Measurements from ENCODE around the gene KLHDC4.
"Not testable (repeated sequence)": the region's sequence is repeated elsewhere in the genome, so short reads cannot be mapped to it uniquely, and the experiment has no call there.

Gene KLHDC4

DNA sequence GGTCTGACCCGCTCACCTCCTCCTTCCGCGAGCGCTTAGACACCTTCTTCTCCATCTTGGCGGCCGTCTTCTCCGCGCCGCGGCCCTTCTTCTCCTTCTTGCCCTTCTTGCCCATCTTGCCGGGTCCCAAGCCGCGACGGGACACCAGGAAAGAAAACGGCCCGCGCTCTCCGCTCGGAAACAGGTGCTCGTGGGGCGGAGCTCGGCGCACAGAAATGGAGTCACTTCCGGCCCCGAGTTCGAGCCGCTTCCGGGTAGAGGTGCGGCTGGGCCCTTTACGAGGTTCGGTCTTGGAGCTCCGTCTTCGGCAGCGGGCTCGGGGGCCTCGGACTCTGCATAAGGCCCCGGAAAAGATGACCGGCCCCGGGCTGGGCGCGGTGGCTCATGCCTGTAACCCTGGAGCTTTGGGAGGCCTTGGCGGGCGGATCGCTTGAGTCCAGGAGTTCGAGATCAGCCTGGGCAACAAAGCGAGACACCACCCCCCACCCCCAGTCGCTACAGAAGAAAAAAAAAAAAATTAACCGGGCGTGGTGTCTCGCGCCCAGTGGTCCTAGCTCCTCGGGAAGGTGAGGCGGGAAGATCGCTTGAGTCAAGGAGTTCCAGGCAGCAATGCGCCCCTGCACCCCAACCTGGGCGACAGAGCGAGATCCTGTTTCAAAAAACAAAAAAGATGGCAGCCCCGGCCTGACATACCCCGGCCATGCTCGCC, at the start of gene KLHDC4:
Gene KLHDC4, minus strand, starts transcription at position 211 of the 709 bp plus-strand sequence. Its CDS starts 96 bp downstream, at position 115.
- DNase-seq = peak; percentile 69 to 83 (median 79)

DNA sequence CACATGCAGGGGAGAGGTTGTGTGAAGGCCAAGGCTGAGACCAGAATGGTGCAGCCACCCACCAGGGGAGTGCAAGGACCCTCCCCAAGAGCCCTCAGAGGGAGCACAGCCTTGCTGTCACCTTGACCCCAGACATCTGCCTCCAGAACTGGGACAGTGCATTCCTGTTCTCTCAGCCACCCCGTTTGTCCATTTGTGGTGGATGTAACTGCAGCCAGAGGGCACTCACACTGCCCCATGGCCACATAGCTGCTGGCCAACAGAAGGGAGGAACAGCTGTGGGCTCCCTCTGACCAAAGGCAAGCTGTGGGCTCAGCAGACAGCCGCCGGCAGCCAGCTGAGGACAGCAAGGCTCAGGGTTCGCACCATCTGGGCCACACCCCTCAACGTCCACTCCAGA, 49.8 kb upstream of the KLHDC4 start:
- DNase-seq = no peak

DNA sequence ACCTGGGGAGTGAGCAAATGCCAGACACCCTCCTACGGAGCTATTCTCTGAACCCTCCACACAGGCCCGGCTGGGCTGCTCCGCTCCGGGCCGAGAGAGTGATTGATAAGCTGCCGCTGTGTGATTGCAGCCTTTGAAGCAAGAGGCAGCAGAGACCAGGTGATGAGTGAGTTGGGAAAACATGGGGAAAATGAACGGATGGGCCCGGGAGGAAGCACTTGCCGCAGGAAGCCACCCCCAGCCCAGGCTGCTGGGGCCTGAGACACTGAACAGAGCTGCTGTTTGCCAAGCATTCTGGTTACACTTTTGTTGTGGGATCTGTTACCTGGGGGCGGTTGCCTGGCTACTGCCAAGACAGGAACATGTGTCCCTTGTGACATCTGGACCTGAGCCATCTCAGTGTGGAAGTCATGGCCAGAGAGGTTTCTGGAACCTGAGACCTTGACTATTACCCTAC, 46.4 kb upstream of the KLHDC4 start:
- no peak for DNase-seq

DNA sequence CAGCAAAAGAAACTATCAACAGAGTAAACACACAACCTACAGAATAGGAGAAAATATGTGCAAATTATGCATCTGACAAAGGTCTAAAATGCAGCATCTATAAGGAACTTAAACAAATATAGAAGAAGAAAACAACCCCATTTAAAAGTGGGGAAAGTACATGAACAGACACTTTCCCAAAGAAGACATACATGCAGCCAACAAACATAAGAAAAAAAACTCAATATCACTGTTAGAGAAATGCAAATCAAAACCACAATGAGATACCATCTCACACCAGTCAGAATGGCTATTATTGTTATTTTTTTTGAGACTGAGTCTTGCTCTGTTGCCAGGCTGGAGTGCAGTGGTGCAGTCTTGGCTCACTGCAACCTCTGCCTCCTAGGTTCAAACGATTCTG, 45.7 kb upstream of the KLHDC4 start:
- not testable (repeated sequence) for DNase-seq

DNA sequence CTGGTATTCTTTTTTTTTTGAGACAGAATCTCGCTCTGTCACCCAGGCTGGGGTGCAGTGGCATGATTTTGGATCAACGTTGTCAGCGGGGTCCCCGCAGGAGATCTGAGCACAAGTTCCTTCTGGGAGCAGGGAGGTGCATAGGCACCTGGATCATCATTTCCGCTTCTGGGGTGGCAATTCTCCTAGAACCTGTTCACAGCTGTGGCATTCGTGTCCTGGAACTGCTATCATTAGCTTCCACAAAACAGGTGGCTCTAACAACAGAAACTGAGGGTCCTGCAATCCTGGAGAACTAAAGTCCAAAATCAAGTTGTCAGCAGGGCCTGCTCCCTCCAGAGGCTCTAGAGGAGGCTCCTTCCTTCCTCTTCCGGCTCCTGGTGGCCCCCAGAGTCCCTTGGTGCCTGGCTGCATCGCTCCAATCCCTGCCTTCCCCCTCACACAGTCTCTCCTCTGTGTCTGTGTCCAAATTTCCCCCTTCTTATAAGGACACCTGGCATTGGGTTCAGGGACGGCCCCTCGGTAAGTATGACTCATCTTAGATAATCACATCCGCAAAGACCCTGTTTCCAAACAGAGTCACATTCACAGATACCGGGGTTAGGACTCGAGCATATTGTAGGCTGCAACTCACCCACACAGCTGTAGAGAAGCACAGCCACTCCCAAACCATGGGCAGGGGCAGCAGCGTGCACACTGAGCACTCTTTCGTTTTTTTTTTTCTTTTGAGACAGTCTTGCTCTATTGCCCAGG, 43.5 kb upstream of the KLHDC4 start:
- DNase-seq = no peak

DNA sequence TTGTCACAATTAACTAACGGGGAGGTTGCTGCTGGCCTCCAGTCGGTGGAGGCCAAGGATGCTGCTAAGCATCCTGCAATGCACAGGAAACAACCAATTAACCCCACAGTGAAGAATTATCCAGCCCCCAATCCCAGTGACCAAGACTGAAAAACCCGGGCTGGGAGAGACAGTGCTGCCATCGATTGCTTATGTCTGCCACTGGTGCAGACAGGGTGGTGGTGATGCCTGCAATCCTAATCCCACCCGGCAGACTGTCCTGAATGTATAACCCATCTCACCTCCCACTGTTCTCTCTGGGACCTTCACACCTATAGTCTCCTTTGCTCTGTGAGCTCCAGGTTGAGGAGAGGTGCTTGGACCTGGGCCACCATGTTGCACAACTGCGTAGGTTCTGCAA, 42.3 kb upstream of the KLHDC4 start:
- DNase-seq = no peak

DNA sequence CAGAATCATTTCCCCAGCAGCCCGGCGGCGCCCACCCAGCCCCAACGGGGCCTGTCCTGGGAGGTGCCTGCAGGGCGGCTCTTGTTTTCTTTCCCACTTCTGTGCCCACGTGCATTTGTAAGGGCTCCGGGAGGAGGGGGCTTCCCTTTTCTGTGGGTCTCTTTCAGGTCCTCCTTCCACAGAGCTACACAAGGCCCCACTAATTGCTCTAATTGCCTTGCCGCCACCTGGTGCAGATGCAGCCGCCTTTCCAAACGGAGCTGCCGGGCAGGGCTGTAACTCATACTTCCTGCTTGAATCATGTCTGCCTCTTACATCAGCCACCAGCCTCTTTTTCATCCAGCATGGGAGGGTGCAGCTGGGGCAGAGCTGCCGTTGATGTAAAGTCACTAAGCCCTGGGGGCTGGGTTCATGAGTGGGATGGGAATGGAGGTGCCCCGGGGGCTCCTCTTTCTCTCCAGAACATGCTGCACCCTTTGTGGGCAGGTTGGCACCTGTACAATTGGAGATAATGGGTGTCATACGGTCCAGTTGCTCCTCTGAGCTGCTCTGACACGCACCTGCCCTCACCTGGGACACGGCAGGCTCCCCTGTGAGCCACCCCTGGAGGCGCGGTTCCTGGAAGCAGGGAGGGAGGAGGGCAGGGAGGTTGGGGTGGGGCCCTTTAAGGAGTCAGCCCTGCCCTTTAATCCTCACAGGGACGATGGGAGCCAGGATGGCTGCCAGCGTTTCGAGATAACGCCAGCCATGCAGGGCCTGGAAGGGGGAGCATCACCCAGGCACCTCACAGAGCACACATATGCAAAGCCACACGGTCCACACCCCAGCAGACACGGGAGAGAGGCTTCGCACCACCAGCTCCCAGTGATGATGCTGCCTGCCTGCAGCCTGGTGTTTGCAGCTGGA, 41.1 kb upstream of the KLHDC4 start:
- DNase-seq = peak in 2 of 4 experiments; percentile 16 to 25

DNA sequence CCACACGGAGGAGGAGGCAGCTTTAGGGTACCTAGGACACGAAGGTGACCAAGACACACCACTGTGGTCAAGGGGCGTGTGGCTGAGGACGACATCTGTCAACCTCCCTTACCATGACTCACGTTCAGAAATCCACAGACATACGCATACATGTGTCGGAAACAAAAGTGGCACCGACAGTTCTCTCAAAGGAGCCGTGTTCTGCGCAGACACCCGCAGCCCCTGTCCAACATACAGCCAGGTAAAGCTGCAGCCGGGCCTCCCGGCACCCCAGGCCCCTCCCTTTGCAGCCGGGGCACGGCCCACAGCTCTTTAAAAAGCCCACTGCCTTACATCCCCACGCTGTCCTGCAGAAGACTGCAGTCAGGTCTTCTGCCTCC, 40.5 kb upstream of the KLHDC4 start:
- DNase-seq = no peak

DNA sequence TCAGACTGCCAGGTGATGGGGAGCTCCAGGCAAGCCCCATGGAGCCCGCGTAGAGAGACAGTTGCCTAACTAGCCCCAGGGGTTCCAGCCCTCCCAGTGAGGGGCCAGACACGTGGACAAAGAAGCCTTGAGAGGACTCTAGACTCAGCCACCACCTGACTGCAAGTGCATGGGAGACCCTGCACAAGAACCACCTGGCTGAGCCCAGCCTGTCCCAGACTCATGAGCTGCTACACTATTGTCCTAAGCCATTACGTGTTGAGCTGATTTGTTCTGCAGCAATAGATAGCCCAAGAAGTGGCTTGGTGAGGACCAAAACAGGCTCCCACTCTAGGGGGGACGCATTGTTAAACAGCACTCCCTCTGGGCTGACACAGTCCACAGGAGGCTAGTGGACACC, 37.6 kb upstream of the KLHDC4 start:
- no peak for DNase-seq

DNA sequence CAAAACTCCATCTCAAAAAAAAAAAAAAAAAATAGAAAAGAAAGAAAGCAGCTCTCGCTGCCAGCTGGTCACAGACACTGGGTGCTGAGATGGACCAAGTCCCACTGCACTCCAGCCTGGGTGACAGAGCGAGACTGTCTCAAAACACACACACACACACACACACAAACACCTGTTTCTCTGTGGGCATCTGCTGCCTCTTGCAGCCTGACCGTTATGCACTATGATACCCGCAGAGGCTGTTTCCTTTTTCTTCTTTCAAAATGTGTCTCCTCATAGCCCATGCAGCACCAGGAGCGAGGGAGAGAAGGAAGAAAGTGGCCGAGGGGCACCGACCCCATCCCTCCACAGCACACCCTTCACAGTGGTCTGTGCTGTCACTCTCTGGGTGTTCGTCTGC, 36.9 kb upstream of the KLHDC4 start:
- DNase-seq = no peak

DNA sequence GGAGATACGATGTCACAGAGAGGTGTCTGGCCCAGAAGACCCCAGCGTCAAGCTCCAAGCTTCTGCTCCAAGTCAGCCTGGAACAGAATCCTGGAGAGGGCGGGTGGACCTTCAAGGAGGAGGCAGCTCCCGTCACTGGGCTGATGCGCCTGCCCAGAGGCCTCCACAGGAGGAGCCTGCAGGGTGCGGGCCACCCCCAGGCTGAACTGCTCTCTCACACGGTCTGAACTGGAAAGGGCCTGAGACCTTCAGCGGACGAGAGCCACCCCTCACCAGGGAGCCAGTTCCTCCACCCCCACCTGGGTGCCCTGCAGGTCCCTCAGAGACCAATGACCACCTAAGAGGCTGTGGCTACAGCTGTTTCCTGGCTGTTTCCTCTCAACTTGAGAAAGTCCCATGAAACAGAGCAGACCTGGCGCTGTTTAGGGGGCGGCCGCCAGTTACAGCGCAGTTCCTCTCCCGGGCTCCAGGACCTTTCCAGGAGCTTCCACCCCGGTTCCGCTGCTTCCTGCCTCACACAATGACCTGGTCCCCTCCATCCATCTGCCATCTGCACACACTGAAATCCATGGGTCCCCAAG, 36.0 kb upstream of the KLHDC4 start:
- no peak for DNase-seq

DNA sequence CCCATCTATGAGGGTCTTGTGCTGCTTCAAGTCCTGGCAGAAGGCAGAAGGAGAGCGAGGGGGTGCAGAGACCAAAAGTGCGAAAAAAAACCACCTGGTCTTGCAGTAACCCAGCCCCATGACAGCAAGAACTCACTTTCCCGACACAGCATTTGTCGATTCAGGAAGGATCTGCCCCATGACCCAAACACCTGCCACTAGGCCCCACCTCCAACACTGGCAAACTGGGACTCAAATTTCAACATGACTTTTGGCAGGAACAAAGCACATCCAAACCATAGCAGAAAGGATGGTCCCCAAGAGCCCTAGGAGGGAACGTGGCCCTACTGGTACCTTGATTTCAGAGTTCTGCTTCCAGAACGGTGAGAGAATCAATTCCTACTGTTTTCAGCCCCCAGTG, 34.7 kb upstream of the KLHDC4 start:
- DNase-seq = no peak

DNA sequence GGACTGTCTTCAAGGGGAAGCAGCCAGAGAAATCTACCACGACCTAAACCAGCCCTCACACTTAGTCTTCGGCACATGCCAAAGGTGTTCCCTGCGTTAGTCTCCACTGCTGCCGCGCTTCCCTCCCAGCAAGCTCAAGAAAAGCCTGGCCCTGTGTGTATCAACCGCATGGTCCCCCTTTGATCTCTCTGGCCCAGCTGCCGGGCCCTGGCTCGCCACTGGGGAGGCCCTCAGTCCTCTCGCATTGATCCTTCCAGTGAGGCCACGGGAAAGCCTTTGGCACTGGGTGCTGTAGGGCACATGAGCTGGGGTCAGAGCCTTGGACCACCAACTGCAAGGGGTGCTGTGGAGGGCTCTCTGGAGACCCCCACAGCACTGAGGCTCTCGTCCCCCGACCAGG, 29.6 kb upstream of the KLHDC4 start:
- DNase-seq = no peak

DNA sequence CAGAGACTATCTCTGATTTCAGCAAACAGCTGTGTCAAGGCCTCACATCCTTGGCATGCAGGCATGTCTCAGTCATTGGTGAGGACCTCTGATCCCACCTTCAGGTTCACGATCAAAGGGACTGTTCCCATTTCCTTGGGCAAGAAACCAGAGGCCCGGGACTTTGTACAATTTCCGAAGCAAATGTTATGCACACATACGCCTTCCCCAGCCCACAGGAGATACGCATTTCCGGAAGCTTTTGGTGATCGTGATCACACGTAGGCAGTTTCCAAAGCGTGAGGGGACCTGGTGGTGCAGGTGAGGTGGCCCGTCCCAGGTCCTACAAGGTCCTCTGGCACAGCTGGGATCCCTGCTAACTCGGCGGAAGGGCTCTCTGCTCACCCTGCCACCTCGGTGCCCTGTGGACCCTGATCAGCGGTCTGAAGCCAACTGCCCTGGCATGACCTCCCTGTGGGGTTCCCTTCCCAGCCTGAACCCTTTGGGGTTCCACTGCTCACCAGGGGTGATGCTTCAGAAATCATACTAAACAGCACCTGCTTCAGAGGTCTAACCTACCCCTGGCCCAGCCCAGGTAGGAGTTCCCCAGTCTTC, 28.8 kb upstream of the KLHDC4 start:
- no peak for DNase-seq

DNA sequence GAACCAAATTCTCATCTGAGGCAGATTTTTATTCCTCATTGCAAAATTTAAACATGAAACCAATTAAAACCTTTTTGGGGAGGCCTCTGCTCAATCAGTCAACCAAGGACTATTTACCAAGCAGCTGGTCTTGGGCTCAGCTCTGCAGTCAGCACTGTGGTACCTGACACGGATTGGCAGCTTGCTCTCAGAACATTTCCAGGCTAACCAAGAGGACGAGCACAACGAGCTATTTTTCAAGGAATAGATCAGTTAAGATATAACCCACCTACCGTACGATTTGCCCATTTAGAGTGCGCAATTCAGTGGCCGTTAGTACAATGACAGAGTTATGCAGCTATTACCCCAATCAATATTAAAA, 26.4 kb upstream of the KLHDC4 start:
- no peak for DNase-seq

DNA sequence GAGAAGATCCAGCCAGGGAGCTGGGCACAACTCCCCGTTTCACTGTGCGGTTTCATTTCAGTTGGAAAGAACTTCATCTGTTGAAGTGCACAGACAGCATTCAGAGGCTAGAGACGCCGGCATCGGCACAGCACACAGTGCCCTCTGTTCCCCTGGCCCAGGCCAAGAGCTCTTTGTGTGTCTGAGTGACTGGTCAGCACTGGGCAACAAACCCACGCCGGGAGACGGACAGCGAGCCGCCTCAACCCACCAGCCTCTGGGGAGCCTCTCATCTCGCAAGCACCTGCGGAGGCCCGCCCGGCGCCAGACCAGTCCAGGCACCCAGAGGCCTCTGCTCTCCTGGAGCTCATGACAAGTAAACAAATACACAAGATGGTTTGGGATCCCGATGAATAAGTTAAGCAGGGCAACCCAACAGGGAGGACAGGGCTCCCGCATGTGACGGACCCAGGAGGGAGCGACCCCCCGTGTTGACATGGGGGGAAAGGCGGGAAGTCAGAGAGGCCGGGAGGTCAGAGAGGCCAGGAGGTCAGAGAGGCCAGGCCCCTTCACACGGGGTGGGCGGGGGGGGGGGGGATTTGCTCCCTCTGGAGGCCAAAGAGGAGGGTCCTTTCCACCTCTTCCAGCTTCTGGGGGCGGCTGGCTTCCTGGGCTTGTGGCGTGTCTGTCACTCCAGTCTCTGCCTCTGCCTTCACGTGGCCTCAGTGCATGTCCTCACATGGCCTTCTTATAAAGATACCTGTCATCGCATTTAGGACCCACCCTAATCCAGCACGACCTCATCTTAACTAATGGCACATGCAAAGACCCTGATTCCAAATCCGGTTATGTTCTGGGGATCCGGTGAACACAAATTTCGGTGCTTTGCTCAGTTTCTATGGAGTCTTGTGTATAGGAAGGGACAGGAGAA, 25.8 kb upstream of the KLHDC4 start:
- DNase-seq = no peak

DNA sequence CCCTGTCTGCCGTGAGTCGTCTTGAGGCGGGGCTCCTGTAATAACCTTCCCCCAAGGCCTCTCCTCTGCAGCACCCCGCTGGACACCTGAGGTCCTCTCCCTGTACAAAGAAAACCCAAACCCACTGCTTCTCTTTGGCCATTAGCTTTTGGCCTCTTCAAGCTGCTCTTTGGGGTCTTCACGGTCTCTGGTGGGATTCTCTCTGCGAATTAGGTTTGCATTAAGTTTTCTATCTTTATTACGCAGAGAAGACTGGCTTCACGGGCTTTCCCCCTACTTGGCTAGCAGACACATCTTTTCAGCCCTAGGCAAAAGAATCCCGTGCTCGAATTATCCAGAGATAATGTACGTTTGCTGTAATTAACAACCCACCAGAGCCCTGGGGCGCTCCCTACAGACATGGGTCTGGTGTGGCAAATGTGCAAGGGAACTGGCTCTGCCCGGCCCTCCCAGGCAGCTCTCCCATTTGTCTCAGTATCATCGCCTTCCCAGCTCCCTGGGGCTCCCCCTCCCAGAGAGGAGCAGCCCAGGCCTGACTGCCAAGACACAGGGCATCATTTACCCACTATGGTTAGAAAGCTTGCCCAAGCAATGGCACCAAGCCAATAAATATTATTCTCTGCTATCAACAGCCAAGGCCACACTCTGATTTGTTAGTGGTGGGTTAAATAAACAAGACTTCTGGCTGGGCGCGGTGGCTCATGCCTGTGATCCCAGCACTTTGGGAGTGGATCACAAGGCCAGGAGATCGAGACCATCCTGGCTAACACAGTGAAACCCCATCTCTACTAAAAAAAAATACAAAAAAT, 24.7 kb upstream of the KLHDC4 start:
- no peak for DNase-seq

DNA sequence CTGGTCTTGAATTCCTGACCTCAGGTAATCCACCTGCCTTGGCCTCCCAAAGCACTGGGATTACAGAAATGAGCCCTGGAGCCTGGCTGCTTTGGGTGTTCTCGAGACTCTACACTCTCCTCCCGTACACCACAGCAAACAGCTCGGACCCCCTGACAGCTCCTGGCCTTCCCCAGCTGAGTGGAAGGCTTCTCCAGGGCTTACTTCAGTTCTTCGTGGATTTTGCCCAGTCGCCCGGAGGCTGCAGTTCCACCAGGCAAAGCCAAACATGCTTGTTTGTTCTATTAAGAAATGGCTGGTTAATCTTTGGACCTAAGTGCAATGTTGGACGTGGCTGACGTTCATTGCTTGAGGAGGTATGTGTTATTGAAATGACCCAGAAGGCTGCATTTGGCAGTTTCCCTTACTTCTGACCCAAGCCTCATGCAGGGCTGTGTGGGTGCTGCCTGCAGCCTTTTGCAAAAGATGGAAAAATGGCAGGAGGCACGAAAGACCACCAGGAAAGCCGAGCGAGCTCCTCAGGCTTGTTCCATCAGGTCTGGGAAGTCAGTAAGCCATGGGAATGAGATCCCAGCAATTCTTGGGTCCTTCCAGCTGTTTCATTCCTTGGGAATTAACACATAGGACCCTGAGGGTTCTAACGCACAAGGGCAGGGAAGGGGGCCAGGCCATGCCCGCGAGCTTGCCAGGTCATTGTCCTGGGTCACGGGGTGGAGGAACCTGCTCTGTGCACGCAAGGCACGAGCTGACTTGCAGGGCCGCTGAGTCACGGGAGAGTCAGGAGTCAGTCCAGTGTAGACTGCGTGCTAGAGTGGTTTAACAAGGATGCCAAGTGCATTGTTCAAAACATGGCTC, 23.9 kb upstream of the KLHDC4 start:
- no peak for DNase-seq

DNA sequence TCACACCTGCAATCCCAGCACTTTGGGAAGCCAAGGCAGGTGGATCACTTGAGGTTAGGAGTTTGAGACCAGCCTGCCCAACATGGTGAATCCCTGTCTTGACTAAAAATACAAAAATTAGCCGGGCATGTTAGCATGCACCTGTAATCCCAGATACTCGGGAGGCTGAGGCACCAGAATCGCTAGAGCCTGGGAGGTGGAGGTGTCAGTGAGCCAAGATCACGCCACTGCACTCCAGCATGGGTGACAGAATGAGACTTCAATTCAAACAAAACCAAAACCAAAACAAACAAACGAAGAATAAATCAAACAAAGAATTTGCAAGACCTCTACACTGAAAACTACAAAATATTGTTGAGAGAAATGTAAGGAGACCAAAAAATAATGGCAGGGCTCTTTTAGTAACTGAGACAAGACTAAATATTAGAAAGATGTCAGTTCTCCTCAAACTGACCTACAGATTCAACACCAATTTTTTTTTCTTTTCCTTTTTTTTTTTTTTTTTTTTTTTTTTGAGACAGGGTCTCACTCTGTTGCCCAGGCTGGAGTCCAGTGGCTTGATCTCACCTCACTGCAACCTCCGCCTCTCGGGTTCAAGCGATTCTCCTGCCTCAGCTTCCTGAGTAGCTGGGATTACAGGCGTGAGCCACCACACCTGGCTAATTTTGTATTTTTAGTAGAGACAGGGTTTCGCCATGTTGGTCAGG, 23.1 kb upstream of the KLHDC4 start:
- DNase-seq = not testable (repeated sequence)

Data from activated CD4-positive, CD25-positive, alpha-beta regulatory T cell (primary cell).